ENCODE results near the gene CDH26. TPM values are rescaled to one million over a fixed set of nuclear protein-coding genes. Genes with fewer than 3 reads are reported as not detected.

The CDH26 gene
- polyA plus RNA-seq, 1 donor from 2014 or later = 0.43 TPM

DNA sequence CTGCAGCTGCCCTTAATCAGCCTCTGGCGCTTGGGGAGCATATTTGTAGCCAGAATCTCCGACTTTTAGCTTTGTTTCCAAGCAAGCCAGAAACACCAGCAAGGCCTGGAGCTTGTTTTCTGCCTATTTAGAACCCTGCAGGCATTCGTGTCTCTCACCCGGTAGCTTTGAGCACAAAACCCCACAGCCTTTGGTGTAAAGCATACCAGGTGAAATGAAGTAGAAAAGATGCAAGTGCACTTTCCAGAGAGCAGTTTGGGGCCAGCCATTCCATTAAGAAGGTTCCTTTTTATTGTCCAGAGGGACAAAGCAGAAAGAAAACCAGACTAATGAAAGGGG lies 17.3 kb upstream of the CDH26 start:
- peak overlapping the region; percentile 90 for H3K27ac ChIP-seq (ENCODE audit: low read length)
- H3K79me2 ChIP-seq (replicated peaks; ENCODE audit: insufficient read depth, low read length) = no peaks in the 10 kb centered on the region
- H4K20me1 ChIP-seq (ENCODE audit: insufficient read depth) = no peaks in the 10 kb centered on the region
- H3K36me3 ChIP-seq (ENCODE audit: insufficient read depth, low read length) = no peaks in the 10 kb centered on the region
- peak overlapping the region; percentile 81 for H3K9ac ChIP-seq (ENCODE audit: low read length)
- H3K4me2 ChIP-seq (ENCODE audit: low read length) = peak overlapping the region; percentile 98
- H2AFZ ChIP-seq (ENCODE audit: low read depth, low read length) = peak overlapping the region; percentile 70
- H3K27me3 ChIP-seq (ENCODE audit: insufficient read depth, low read depth, low read length) = no peaks in the 10 kb centered on the region
- peak overlapping the region; percentile 79 for H3K4me3 ChIP-seq (ENCODE audit: low read length)
- no peaks in the 10 kb centered on the region for H3K9me3 ChIP-seq (ENCODE audit: low read length)
- peaks cover 7% of the 10 kb centered on the region for H3F3A ChIP-seq (ENCODE audit: insufficient read depth, low read length, poor library complexity, severe bottlenecking)
- H3K9me2 ChIP-seq (ENCODE audit: insufficient read depth, low read length) = no peaks in the 10 kb centered on the region
- no peak for TF ChIP-seq POLR2AphosphoS5 (IDR thresholded peaks at IDR 0.05)
- TF ChIP-seq REST (IDR thresholded peaks at IDR 0.05; ENCODE audit: borderline replicate concordance) = peak; percentile 3
- TF ChIP-seq EZH2 (IDR thresholded peaks at IDR 0.05; ENCODE audit: borderline replicate concordance, insufficient read depth, low read length, poor library complexity, severe bottlenecking) = no peak

GRCh38 chr20:59942245-59942644 lies 16.0 kb upstream of the CDH26 start:
- H3K4me3 ChIP-seq (ENCODE audit: low read length) = peak overlapping the region; percentile 79
- H3K27ac ChIP-seq (ENCODE audit: low read length) = peak overlapping the region; percentile 90

More at GRCh38 chr20:59942245-59942644, 16.0 kb upstream of the CDH26 start:
- no peak overlapping the region for H2AFZ ChIP-seq (ENCODE audit: low read depth, low read length)
- no peaks in the 10 kb centered on the region for H3K9me2 ChIP-seq (ENCODE audit: insufficient read depth, low read length)
- no peaks in the 10 kb centered on the region for H3K79me2 ChIP-seq (replicated peaks; ENCODE audit: insufficient read depth, low read length)
- H4K20me1 ChIP-seq (ENCODE audit: insufficient read depth) = no peaks in the 10 kb centered on the region
- H3F3A ChIP-seq (ENCODE audit: insufficient read depth, low read length, poor library complexity, severe bottlenecking) = peaks cover 7% of the 10 kb centered on the region
- no peaks in the 10 kb centered on the region for H3K27me3 ChIP-seq (ENCODE audit: insufficient read depth, low read depth, low read length)
- H3K36me3 ChIP-seq (ENCODE audit: insufficient read depth, low read length) = no peaks in the 10 kb centered on the region
- H3K9me3 ChIP-seq (ENCODE audit: low read length) = no peaks in the 10 kb centered on the region
- peak overlapping the region; percentile 98 for H3K4me2 ChIP-seq (ENCODE audit: low read length)
- peak overlapping the region; percentile 81 for H3K9ac ChIP-seq (ENCODE audit: low read length)
- no peak for TF ChIP-seq REST (IDR thresholded peaks at IDR 0.05; ENCODE audit: borderline replicate concordance)
- TF ChIP-seq POLR2AphosphoS5 (IDR thresholded peaks at IDR 0.05) = no peak
- no peak for TF ChIP-seq CTCF (IDR thresholded peaks at IDR 0.05; ENCODE audit: poor library complexity, severe bottlenecking)
- no peak for TF ChIP-seq SMC3 (conservative IDR thresholded peaks at IDR 0.05; ENCODE audit: poor library complexity)
- no peak for TF ChIP-seq RAD21 (conservative IDR thresholded peaks at IDR 0.05)
- no peak for TF ChIP-seq TAF1 (IDR thresholded peaks at IDR 0.05; ENCODE audit: low read depth)
- TF ChIP-seq EP300 (conservative IDR thresholded peaks at IDR 0.05; ENCODE audit: poor library complexity, severe bottlenecking) = no peak

All from neural cell (in vitro differentiated cells).